Measurements from ENCODE around the gene PIK3R6.
"Not testable (repeated sequence)": the region's sequence is repeated elsewhere in the genome, so short reads cannot be mapped to it uniquely, and the experiment has no call there.

PIK3R6 gene

GRCh38 chr17:8894202-8894671, 26.8 kb upstream of the PIK3R6 start:
- no peak for DNase-seq

GRCh38 chr17:8893621-8894201, 26.2 kb upstream of the PIK3R6 start:
- DNase-seq = no peak

- no peak for DNase-seq
Measured at GRCh38 chr17:8893059-8893458, 25.6 kb upstream of the PIK3R6 start.

GRCh38 chr17:8892338-8892690, 24.8 kb upstream of the PIK3R6 start:
- DNase-seq = no peak

GRCh38 chr17:8890671-8891070, 23.2 kb upstream of the PIK3R6 start:
- DNase-seq = no peak

GRCh38 chr17:8889458-8890210, 22.2 kb upstream of the PIK3R6 start:
- DNase-seq = no peak

GRCh38 chr17:8888704-8889302, 21.3 kb upstream of the PIK3R6 start:
- DNase-seq = no peak

GRCh38 chr17:8887834-8888703, 20.6 kb upstream of the PIK3R6 start:
- DNase-seq = no peak

- DNase-seq = no peak
Measured at GRCh38 chr17:8887301-8887700, 19.8 kb upstream of the PIK3R6 start.

GRCh38 chr17:8885967-8886684, 18.7 kb upstream of the PIK3R6 start:
- no peak for DNase-seq

- not testable (repeated sequence) for DNase-seq
Measured at GRCh38 chr17:8885163-8885966, 17.9 kb upstream of the PIK3R6 start.

- no peak for DNase-seq
Measured at GRCh38 chr17:8884336-8884990, 17.0 kb upstream of the PIK3R6 start.

- DNase-seq = no peak
Measured at GRCh38 chr17:8883353-8883752, 15.9 kb upstream of the PIK3R6 start.

GRCh38 chr17:8881606-8882005, 14.1 kb upstream of the PIK3R6 start:
- DNase-seq = no peak

GRCh38 chr17:8880466-8880865, 13.0 kb upstream of the PIK3R6 start:
- no peak for DNase-seq

- no peak for DNase-seq
Measured at GRCh38 chr17:8879410-8879809, 11.9 kb upstream of the PIK3R6 start.

- DNase-seq = no peak
Measured at GRCh38 chr17:8877984-8878383, 10.5 kb upstream of the PIK3R6 start.

GRCh38 chr17:8875957-8876356, 8.5 kb upstream of the PIK3R6 start:
- DNase-seq = no peak

- no peak for DNase-seq
Measured at GRCh38 chr17:8875436-8875835, 8.0 kb upstream of the PIK3R6 start.

- no peak for DNase-seq
Measured at GRCh38 chr17:8873801-8874715, 6.6 kb upstream of the PIK3R6 start.
